ENCODE measurements around the gene CTCFL.

Gene CTCFL

GRCh38 chr20:57560554-57561355 is 35.8 kb upstream of the CTCFL start, which contains the start of gene PCK1:
Gene PCK1, plus strand, starts transcription at chr20:57561110. Its CDS starts 302 bp downstream, at chr20:57561412.
- TF ChIP-seq POLR2A (IDR thresholded peaks at IDR 0.05; ENCODE audit: low read depth, low read length) (no peak), POU2F2 (IDR thresholded peaks at IDR 0.05; ENCODE audit: low read depth, low read length) (no peak), SPI1 (IDR thresholded peaks at IDR 0.05; ENCODE audit: low read depth, low read length) (no peak), POLR2AphosphoS5 (IDR thresholded peaks at IDR 0.05; ENCODE audit: low read depth, low read length) (no peak), PAX5 (IDR thresholded peaks at IDR 0.05; ENCODE audit: insufficient read depth, low read length, severe bottlenecking) (no peak), TAF1 (IDR thresholded peaks at IDR 0.05; ENCODE audit: low read depth, low read length) (no peak)
- DNase-seq (ENCODE audit: insufficient read length, low spot score): no peak
- FAIRE-seq: no peak

- DNase-seq (ENCODE audit: insufficient read length, low spot score): no peak
- TF ChIP-seq POLR2AphosphoS5 (IDR thresholded peaks at IDR 0.05; ENCODE audit: low read depth, low read length) (no peak), POU2F2 (IDR thresholded peaks at IDR 0.05; ENCODE audit: low read depth, low read length) (no peak), SPI1 (IDR thresholded peaks at IDR 0.05; ENCODE audit: low read depth, low read length) (no peak), POLR2A (IDR thresholded peaks at IDR 0.05; ENCODE audit: low read depth, low read length) (no peak), PAX5 (IDR thresholded peaks at IDR 0.05; ENCODE audit: insufficient read depth, low read length, severe bottlenecking) (no peak), TAF1 (IDR thresholded peaks at IDR 0.05; ENCODE audit: low read depth, low read length) (no peak)
- no peak for FAIRE-seq
Observed at GRCh38 chr20:57559658-57560553, 35.0 kb upstream of the CTCFL start.

DNA sequence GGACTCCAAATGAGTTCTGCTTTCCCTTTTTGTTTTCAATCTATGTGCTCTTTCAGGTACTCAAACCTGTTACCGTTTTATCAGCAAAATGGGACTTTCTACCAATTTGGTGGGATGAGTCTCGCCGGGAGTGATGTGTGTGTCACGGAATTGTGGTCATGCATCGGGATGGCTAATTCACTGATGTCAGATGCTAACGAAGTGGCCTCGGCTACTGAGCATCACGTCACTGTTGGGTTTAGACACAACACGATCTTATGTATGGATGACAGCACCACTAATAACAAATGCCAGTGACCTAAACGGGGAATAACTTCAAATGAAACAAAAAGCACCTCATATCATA is 34.3 kb upstream of the CTCFL start:
- TF ChIP-seq POU2F2 (IDR thresholded peaks at IDR 0.05; ENCODE audit: low read depth, low read length) (no peak), POLR2A (IDR thresholded peaks at IDR 0.05; ENCODE audit: low read depth, low read length) (no peak)
- no peak for FAIRE-seq
- no peak for DNase-seq (ENCODE audit: insufficient read length, low spot score)

DNA sequence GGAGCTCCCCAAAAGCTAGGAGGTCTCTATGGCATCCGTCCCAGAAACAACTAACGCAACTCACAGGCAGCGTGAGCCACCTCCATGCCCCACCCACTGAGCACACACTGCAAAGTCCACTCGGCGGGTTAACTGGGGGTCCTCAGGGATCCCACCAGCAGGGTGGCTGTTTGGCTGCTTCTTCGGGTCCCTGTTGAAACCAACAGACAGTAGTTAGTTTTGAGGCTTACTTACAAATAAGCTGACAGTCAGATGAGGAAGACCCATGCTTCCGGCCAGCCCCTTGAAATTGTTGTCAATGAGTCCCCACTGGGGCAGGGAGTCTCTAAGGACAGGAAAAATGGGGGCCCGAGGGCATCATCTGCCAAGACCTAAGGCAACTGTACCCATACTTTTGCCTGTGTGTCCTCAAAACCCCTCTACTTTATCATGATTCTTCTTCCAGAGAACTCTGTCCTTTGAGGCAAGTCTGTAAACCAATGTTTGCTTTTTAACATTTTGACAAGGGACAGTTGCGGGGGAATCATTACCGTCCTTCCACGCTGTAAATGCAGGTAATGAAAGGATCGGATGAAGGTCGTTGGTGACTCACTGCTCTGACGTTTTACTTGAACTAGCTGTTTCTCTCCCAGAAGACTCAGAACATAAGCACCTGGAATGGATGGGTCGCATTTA is 33.8 kb upstream of the CTCFL start:
- DNase-seq (ENCODE audit: insufficient read length, low spot score): no peak
- TF ChIP-seq POLR2AphosphoS5 (IDR thresholded peaks at IDR 0.05; ENCODE audit: low read depth, low read length) (no peak), TAF1 (IDR thresholded peaks at IDR 0.05; ENCODE audit: low read depth, low read length) (no peak), POU2F2 (IDR thresholded peaks at IDR 0.05; ENCODE audit: low read depth, low read length) (no peak), POLR2A (IDR thresholded peaks at IDR 0.05; ENCODE audit: low read depth, low read length) (no peak), SPI1 (IDR thresholded peaks at IDR 0.05; ENCODE audit: low read depth, low read length) (no peak), PAX5 (IDR thresholded peaks at IDR 0.05; ENCODE audit: insufficient read depth, low read length, severe bottlenecking) (no peak)
- no peak for FAIRE-seq

GRCh38 chr20:57557926-57558613 is 33.1 kb upstream of the CTCFL start:
- FAIRE-seq: no peak
- DNase-seq (ENCODE audit: insufficient read length, low spot score): no peak
- TF ChIP-seq POU2F2 (IDR thresholded peaks at IDR 0.05; ENCODE audit: low read depth, low read length) (no peak), POLR2AphosphoS5 (IDR thresholded peaks at IDR 0.05; ENCODE audit: low read depth, low read length) (no peak), SPI1 (IDR thresholded peaks at IDR 0.05; ENCODE audit: low read depth, low read length) (no peak), PAX5 (IDR thresholded peaks at IDR 0.05; ENCODE audit: insufficient read depth, low read length, severe bottlenecking) (no peak), TAF1 (IDR thresholded peaks at IDR 0.05; ENCODE audit: low read depth, low read length) (no peak), POLR2A (IDR thresholded peaks at IDR 0.05; ENCODE audit: low read depth, low read length) (no peak)

- no peak for FAIRE-seq
Observed at GRCh38 chr20:57556980-57557274, 32.0 kb upstream of the CTCFL start.

DNA sequence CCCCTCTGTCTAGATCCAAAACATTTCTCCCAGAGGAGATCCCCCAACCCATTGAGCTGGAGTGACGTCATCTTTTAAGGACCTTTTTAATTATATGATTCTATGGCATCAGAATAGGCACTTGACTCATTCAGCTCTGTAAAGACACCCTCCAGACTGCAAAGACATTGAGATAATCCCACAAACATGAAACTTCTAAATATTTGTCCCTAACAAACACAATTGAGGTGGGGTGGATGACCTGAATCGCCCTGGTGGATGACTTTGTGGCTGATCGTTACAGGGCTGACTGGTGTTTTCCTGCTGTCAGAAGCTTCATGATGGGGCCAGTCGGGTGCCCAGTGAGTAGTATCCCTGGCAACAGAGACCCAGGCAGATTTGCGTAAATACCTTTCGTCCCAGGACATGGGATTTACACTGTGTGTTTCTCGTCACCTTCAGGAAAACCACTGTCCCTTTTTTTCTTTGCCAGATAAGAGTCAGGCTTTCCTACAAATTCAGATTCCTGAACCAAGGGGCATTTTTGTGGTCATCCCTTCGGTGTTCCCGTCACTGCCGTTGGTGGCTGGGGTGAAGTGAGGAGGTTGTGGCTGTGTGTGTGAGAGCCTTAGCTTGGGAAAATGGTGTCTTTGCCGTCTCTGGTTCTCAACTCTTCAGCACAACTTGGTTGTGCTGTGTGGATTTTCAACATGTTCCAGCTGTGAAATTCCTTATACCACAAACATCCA is 30.7 kb upstream of the CTCFL start:
- FAIRE-seq: no peak
- TF ChIP-seq POU2F2 (IDR thresholded peaks at IDR 0.05; ENCODE audit: low read depth, low read length) (no peak), TAF1 (IDR thresholded peaks at IDR 0.05; ENCODE audit: low read depth, low read length) (no peak), SPI1 (IDR thresholded peaks at IDR 0.05; ENCODE audit: low read depth, low read length) (no peak), POLR2AphosphoS5 (IDR thresholded peaks at IDR 0.05; ENCODE audit: low read depth, low read length) (no peak), PAX5 (IDR thresholded peaks at IDR 0.05; ENCODE audit: insufficient read depth, low read length, severe bottlenecking) (no peak), POLR2A (IDR thresholded peaks at IDR 0.05; ENCODE audit: low read depth, low read length) (no peak)
- DNase-seq (ENCODE audit: insufficient read length, low spot score): no peak

More at GRCh38 chr20:57556980-57557274, 32.0 kb upstream of the CTCFL start:
- TF ChIP-seq POLR2AphosphoS5 (IDR thresholded peaks at IDR 0.05; ENCODE audit: low read depth, low read length) (no peak), POU2F2 (IDR thresholded peaks at IDR 0.05; ENCODE audit: low read depth, low read length) (no peak), PAX5 (IDR thresholded peaks at IDR 0.05; ENCODE audit: insufficient read depth, low read length, severe bottlenecking) (no peak), SPI1 (IDR thresholded peaks at IDR 0.05; ENCODE audit: low read depth, low read length) (no peak), TAF1 (IDR thresholded peaks at IDR 0.05; ENCODE audit: low read depth, low read length) (no peak), POLR2A (IDR thresholded peaks at IDR 0.05; ENCODE audit: low read depth, low read length) (no peak)
- DNase-seq (ENCODE audit: insufficient read length, low spot score): no peak

DNA sequence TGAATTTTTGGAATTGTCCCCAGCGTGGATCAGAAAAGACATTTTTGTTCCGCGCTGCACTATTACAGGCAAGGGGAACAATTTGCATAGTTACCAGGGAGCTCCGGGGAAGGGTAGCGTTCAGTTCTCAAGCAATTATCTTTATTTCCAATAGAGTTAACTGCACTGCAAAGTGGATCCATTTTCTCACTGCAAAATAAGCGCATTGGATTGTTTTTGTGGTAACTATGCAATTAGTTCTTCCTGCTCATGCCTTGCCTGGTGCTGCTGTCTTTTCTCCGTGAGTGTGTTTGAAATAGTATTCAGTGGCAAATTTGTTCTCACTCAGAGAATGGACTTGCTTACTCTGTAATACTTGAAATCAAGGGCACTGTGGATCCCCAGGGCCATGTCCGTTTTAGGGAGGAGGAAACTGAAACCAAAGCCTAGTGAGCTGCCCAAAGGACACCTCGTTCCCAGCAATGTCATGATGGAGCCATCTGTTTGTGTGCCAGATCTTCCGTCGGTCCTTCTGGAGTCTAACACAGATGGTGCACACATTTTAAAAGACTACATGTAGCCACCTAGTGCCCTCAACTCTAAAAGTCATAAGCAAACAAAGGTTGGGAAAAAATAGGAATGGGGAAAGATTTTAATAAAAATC is 28.6 kb upstream of the CTCFL start:
- no peak for DNase-seq (ENCODE audit: insufficient read length, low spot score)
- TF ChIP-seq POLR2A (IDR thresholded peaks at IDR 0.05; ENCODE audit: low read depth, low read length): no peak
- TF ChIP-seq TAF1 (IDR thresholded peaks at IDR 0.05; ENCODE audit: low read depth, low read length): no peak
- no peak for TF ChIP-seq PAX5 (IDR thresholded peaks at IDR 0.05; ENCODE audit: insufficient read depth, low read length, severe bottlenecking)
- TF ChIP-seq POU2F2 (IDR thresholded peaks at IDR 0.05; ENCODE audit: low read depth, low read length): no peak
- TF ChIP-seq POLR2AphosphoS5 (IDR thresholded peaks at IDR 0.05; ENCODE audit: low read depth, low read length): no peak
- TF ChIP-seq SPI1 (IDR thresholded peaks at IDR 0.05; ENCODE audit: low read depth, low read length): no peak
- no peak for FAIRE-seq

Data from GM12891 (cell line).